Fibroblast of lung (primary cell): ENCODE measurements around the gene AMPD2.

ENCODE experiments used
- CTCF ChIP-seq, 2 donors: IDR thresholded peaks in 1 of 2; conservative IDR thresholded peaks in 1 of 2; 1 replicate in 1 of 2; 2 replicates in 1 of 2; pipeline ENCODE4 v1.5.1; 2011 to 2012; ENCODE audit warnings: low read length in 2 of 2, control low read depth in 1 of 2, inconsistent platforms in 1 of 2, low read depth in 1 of 2, mild to moderate bottlenecking in 1 of 2
- EZH2 ChIP-seq: IDR thresholded peaks from 2 replicates; pipeline ENCODE4 v1.5.1; 2012; ENCODE audit warnings: low read length, control low read depth, mild to moderate bottlenecking; ENCODE audit errors: missing control alignments

GRCh38 chr1:109628540-109629321 lies 9.1 kb downstream of the AMPD2 start:
- TF ChIP-seq CTCF (conservative IDR thresholded peaks at IDR 0.05 in 1 of 2, IDR thresholded peaks at IDR 0.05 in 1 of 2; ENCODE audit: low read depth in 1 of 2, low read length in 2 of 2) (no peak), EZH2 (no peak)
